Subcutaneous adipose tissue (tissue), 4 donors: Measurements from ENCODE around the gene C7. TPM values are rescaled to one million over a fixed set of nuclear protein-coding genes. Genes with fewer than 3 reads are reported as not detected.

Experiments used
- total RNA-seq, 4 donors: library from RNA; depleted of rRNA; stranded (reverse); fragments of >200 nt; gene quantifications; one replicate each; pipeline ENCODE4 v1.1.0, GENCODE V29; 2016
- TF ChIP-seq, protein P1 (sequence below): fragments of 450-650 bp; IDR thresholded peaks from one replicate; pipeline ENCODE4 v1.5.1; 2016; ENCODE audit warnings: low read depth, mild to moderate bottlenecking, control low read depth, antibody characterized with exemption, moderate library complexity

C7 gene
- total RNA-seq: 100 to 1,000 TPM in 2 of 4 donors, 10 to 100 TPM in 2; 72.4 to 311 (median 113) TPM

- TF ChIP-seq, protein P1, sequence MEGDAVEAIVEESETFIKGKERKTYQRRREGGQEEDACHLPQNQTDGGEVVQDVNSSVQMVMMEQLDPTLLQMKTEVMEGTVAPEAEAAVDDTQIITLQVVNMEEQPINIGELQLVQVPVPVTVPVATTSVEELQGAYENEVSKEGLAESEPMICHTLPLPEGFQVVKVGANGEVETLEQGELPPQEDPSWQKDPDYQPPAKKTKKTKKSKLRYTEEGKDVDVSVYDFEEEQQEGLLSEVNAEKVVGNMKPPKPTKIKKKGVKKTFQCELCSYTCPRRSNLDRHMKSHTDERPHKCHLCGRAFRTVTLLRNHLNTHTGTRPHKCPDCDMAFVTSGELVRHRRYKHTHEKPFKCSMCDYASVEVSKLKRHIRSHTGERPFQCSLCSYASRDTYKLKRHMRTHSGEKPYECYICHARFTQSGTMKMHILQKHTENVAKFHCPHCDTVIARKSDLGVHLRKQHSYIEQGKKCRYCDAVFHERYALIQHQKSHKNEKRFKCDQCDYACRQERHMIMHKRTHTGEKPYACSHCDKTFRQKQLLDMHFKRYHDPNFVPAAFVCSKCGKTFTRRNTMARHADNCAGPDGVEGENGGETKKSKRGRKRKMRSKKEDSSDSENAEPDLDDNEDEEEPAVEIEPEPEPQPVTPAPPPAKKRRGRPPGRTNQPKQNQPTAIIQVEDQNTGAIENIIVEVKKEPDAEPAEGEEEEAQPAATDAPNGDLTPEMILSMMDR: no peak
Observed at GRCh38 chr5:40909264-40909663, at the start of gene C7. C7 (plus strand) TSS chr5:40909497; CDS start chr5:40909611, 114 bp downstream.

DNA sequence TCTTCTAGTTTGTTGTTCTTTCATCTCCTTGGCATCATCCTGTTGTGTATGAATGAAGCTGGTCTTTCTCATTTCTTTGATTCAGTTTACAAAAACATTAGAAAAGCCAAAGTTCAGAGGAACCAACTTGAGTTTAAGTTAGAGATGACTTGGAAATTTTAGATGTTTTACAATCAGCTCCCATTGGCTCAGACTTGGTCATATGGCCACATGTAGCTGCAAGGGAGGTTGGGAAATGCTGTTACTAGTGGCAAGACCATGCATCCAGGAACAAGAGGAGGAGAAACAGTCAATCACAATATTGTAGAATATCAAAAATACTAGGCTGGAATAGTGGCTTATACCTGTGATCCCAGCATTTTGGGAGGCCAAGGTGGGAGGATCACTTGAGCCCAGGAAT, 48.6 kb upstream of the C7 start:
- TF ChIP-seq, protein P1: no peak

DNA sequence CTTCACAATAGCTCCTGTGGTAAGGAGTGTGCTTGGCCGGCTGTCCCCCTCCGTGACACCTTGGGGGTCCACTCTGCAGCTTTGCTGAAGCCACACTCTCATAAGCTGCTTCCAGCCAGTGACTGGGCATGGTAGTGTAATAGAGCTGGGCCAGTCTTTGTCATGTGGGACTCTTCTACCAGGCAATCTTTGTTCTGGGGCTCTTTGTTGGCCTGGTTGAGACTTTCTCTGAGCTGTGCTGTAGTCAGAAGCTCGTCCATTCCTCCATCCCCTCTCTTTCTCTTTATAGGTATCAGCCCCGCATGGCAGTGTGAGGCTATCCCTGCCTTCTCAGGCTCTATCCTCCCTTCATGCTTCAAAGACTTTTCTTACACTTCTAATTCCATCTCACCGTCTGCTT, 42.5 kb upstream of the C7 start:
- TF ChIP-seq, protein P1: no peak

DNA sequence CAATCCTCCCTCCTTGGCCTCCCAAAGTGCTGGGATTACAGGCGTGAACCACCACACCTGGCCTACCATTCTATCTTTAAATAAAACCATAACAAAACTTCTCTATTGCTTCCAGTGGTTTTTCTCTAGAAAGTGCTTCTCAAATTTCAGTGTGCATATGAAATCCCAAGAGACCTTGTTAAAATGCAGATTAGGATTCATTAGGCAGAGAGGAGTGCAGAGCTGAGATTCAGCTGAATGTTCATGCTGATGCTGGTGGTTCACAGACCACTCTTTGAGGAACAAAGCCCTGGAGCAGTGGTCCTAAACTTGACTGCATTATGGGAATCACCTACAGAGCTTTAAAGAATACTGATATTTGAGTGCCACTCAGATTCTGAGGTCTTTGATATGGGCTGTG, 39.9 kb upstream of the C7 start:
- TF ChIP-seq, protein P1: no peak

DNA sequence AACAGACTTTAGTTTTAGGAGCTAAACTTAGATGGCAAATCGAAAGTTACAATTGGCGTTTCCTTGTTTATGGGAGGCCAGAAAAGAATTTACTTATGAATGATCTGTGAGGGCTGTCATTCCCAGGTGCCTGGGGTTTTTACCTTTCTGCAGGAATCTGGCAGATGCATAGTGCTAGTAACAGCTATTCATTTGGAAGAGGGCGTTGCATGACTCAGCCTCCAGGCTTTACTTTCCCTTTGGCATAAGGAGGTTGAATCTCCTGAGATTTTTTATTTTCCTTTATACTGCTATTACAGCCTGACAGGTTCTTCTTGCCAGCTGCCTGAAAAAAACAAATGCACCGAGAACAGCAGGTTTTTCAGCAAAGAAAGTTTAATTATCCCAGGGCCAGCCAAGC, 38.1 kb upstream of the C7 start:
- TF ChIP-seq, protein P1: no peak

GRCh38 chr5:40873286-40873880, 35.9 kb upstream of the C7 start:
- TF ChIP-seq, protein P1: no peak

- TF ChIP-seq, protein P1: no peak
Observed at GRCh38 chr5:40875958-40876357, 33.3 kb upstream of the C7 start.
